MM.1S (cell line): ENCODE measurements around the gene OR52B4.
"Not testable (repeated sequence)": the region's sequence is repeated elsewhere in the genome, so short reads cannot be mapped to it uniquely, and the experiment has no call there.

Experiments
- DNase-seq: peaks from one replicate; pipeline ENCODE4 v3.0.0-alpha.2; 2015
- H2AFZ ChIP-seq: fragments of 300-600 bp; sonication (generic); 2 replicates; pipeline ENCODE4 v1.6.0; 2016; ENCODE audit warnings: antibody characterized with exemption, low read length
- H3F3A ChIP-seq: fragments of 300-600 bp; sonication (generic); 2 replicates; pipeline ENCODE4 v1.6.1; 2016; ENCODE audit warnings: mild to moderate bottlenecking, antibody characterized with exemption, low read length, moderate library complexity, mixed read lengths; ENCODE audit not compliant: insufficient read depth
- H3K27ac ChIP-seq: fragments of 300-600 bp; sonication (generic); 2 replicates; pipeline ENCODE4 v1.5.1; 2016; ENCODE audit warnings: mild to moderate bottlenecking, low read length
- H3K27me3 ChIP-seq: fragments of 300-600 bp; sonication (generic); replicated peaks from 2 replicates; pipeline ENCODE4 v1.6.0; 2016; ENCODE audit warnings: low read length; ENCODE audit not compliant: insufficient read depth
- H3K36me3 ChIP-seq: fragments of 300-600 bp; sonication (generic); replicated peaks from 2 replicates; pipeline ENCODE4 v1.6.1; 2016; ENCODE audit warnings: mild to moderate bottlenecking, low read length, mixed read lengths; ENCODE audit not compliant: insufficient read depth
- H3K4me1 ChIP-seq: fragments of 300-600 bp; sonication (generic); 2 replicates; pipeline ENCODE4 v1.6.1; 2016; ENCODE audit warnings: low read length, mixed read lengths
- H3K4me2 ChIP-seq: fragments of 300-600 bp; sonication (generic); 2 replicates; pipeline ENCODE4 v1.6.0; 2016; ENCODE audit warnings: low read depth, low read length
- H3K4me3 ChIP-seq: fragments of 300-600 bp; sonication (generic); 2 replicates; pipeline ENCODE4 v1.5.1; 2016; ENCODE audit warnings: low read length, mixed read lengths
- H3K79me2 ChIP-seq: fragments of 300-600 bp; sonication (generic); 2 replicates; pipeline ENCODE4 v1.6.1; 2016; ENCODE audit warnings: mixed run types, low read length, mixed read lengths
- H3K9ac ChIP-seq: fragments of 300-600 bp; sonication (generic); 2 replicates; pipeline ENCODE4 v1.6.1; 2016; ENCODE audit warnings: low read length, mixed read lengths
- H3K9me2 ChIP-seq: fragments of 300-600 bp; sonication (generic); replicated peaks from 2 replicates; pipeline ENCODE4 v1.6.1; 2016; ENCODE audit warnings: mild to moderate bottlenecking, low read length, mixed read lengths; ENCODE audit not compliant: insufficient read depth
- H3K9me3 ChIP-seq: fragments of 300-600 bp; sonication (generic); replicated peaks from 2 replicates; pipeline ENCODE4 v1.6.1; 2016; ENCODE audit warnings: mild to moderate bottlenecking, low read length, mixed read lengths; ENCODE audit not compliant: insufficient read depth
- H4K20me1 ChIP-seq: fragments of 300-600 bp; sonication (generic); 2 replicates; pipeline ENCODE4 v1.6.1; 2016; ENCODE audit warnings: mild to moderate bottlenecking, low read length, moderate library complexity, mixed read lengths; ENCODE audit not compliant: insufficient read depth
- EZH2 ChIP-seq: fragments of 300-600 bp; sonication (generic); optimal IDR thresholded peaks from 2 replicates; pipeline ENCODE3; 2017; ENCODE audit warnings: low read depth, mild to moderate bottlenecking, antibody characterized with exemption, low read length, mixed read lengths
- EZH2phosphoT487 ChIP-seq: fragments of 300-600 bp; sonication (generic); IDR thresholded peaks from 2 replicates; pipeline ENCODE4 v1.6.1; 2018; ENCODE audit warnings: antibody characterized with exemption, low read length
- TF ChIP-seq, protein P1 (sequence below): fragments of 300-600 bp; sonication (generic); IDR thresholded peaks from 2 replicates; pipeline ENCODE4 v1.5.1; 2016; ENCODE audit warnings: antibody characterized with exemption, low read length, mixed read lengths

The OR52B4 gene

DNA sequence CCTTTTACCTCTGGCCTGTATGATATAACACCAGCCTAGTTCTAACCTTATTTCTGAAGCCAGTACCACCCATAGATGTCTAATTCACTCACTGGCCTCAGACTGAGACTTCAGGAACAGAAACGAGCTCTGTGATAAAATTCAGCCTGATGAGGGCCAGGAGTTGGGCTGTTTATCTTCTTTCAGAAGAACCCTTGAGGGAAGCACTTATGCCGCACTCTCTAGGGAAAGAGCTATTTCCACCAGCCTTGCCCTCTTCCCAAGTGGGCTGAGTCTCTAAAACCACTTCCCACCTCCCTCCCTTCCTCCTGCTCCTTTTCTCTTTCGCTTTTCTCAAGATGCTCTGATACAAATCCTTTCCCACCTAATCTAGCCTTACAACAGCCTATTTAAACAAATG is 2.0 kb upstream of the OR52B4 start:
- no peak overlapping the region for H3K4me3 ChIP-seq
- TF ChIP-seq EZH2, result no peak
- no peak for TF ChIP-seq EZH2phosphoT487
- TF ChIP-seq, protein P1, sequence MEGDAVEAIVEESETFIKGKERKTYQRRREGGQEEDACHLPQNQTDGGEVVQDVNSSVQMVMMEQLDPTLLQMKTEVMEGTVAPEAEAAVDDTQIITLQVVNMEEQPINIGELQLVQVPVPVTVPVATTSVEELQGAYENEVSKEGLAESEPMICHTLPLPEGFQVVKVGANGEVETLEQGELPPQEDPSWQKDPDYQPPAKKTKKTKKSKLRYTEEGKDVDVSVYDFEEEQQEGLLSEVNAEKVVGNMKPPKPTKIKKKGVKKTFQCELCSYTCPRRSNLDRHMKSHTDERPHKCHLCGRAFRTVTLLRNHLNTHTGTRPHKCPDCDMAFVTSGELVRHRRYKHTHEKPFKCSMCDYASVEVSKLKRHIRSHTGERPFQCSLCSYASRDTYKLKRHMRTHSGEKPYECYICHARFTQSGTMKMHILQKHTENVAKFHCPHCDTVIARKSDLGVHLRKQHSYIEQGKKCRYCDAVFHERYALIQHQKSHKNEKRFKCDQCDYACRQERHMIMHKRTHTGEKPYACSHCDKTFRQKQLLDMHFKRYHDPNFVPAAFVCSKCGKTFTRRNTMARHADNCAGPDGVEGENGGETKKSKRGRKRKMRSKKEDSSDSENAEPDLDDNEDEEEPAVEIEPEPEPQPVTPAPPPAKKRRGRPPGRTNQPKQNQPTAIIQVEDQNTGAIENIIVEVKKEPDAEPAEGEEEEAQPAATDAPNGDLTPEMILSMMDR, result no peak
- H3K79me2 ChIP-seq, result no peaks in the 10 kb centered on the region
- H3K27me3 ChIP-seq, result no peaks in the 10 kb centered on the region
- H3K9ac ChIP-seq, result no peak overlapping the region
- H3K9me3 ChIP-seq, result no peaks in the 10 kb centered on the region
- no peak overlapping the region for H3K4me2 ChIP-seq
- H3K9me2 ChIP-seq, result no peaks in the 10 kb centered on the region
- H3K36me3 ChIP-seq, result no peaks in the 10 kb centered on the region
- no peaks in the 10 kb centered on the region for H4K20me1 ChIP-seq
- no peaks in the 10 kb centered on the region for H3F3A ChIP-seq
- no peak overlapping the region for H3K27ac ChIP-seq
- DNase-seq, result no peak
- H2AFZ ChIP-seq, result no peak overlapping the region
- H3K4me1 ChIP-seq, result no peaks in the 10 kb centered on the region

DNA sequence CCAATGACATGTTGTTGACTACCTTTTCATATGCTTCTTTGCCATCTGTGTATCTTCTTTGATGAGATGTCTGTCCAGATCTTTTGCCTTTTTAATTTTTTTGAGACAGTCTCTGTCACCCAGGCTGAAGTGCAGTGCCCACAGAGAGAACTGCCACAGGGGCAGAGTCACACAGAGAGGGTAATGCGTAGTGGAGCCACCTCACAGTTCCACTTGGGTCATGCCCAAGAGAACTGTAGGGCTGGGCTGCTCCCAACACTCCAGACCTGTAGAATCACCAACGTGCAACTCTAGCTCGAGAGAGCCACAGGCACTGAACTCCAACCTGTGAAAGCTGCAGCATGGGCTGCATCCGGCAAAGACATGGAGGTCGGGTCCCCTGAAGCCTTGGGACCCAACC is 20.0 kb downstream of the OR52B4 start:
- H3K4me2 ChIP-seq, H3K27me3 ChIP-seq, H3K4me1 ChIP-seq, H4K20me1 ChIP-seq, H3K9ac ChIP-seq, DNase-seq, H3K4me3 ChIP-seq, H3K9me2 ChIP-seq, H3K79me2 ChIP-seq, H2AFZ ChIP-seq, H3K36me3 ChIP-seq, H3K27ac ChIP-seq, H3F3A ChIP-seq, H3K9me3 ChIP-seq: not testable (repeated sequence)

DNA sequence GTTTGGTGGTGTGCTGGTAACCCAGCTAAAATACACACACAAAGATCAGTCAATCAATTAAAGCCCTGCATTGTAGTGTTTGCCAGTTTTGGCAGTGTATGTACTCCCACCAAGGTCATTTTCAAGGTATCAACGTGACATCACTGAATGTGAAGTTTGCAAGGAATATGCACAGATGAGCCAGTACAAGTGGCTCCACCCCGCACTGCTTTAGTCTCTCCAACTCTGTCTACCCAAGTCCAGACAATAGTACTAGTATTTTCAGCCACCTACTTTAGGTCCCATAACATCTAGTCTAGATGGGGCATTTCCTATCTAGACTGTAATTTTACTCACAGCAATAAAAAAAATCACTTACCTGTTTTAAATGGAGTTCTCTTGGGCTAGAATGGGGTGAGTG is 22.8 kb downstream of the OR52B4 start:
- H3K27me3 ChIP-seq, H3K9me2 ChIP-seq, H3K79me2 ChIP-seq, H3K9ac ChIP-seq, H3K4me2 ChIP-seq, H3K9me3 ChIP-seq, H3F3A ChIP-seq, DNase-seq, H2AFZ ChIP-seq, H4K20me1 ChIP-seq, H3K27ac ChIP-seq, H3K36me3 ChIP-seq, H3K4me3 ChIP-seq, H3K4me1 ChIP-seq: not testable (repeated sequence)

DNA sequence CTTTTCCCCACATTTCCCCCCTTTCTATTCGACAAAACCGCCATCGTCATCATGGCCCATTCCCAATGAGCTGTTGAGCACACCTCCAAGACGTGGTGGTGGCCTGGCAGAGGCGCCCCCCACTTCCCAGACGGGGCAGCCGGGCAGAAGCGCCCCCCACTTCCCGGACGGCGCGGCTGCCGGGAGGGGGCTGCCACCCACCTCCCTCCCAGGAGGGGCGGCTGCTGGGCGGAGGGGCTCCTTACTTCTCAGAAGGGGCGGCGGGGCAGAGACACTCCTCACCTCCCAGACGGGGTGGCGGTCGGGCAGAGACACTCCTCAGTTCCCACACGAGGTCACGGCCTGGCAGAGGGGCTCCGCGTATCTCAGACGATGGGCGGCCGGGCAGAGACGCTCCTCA is 33.8 kb downstream of the OR52B4 start:
- DNase-seq, H3K9me2 ChIP-seq, H3K27ac ChIP-seq, H3K4me2 ChIP-seq, H3K4me3 ChIP-seq, H3K79me2 ChIP-seq, H3K9ac ChIP-seq, H3K4me1 ChIP-seq, H4K20me1 ChIP-seq, H3F3A ChIP-seq, H3K27me3 ChIP-seq, H2AFZ ChIP-seq, H3K9me3 ChIP-seq, H3K36me3 ChIP-seq: not testable (repeated sequence)
